ENCODE results near the gene SLCO4A1. TPM values are rescaled to one million over a fixed set of nuclear protein-coding genes. Genes with fewer than 3 reads are reported as not detected.

SLCO4A1 gene
- total RNA-seq, 1 donor from 2014 or later = 38.6 TPM

GRCh38 chr20:62604796-62605195 is 37.5 kb upstream of the SLCO4A1 start:
- peaks cover under 1% of the 10 kb centered on the region for H3K27me3 ChIP-seq (ENCODE audit: control insufficient read depth, insufficient read depth, low read length)
- no peaks in the 10 kb centered on the region for H3K36me3 ChIP-seq (ENCODE audit: control insufficient read depth, insufficient read depth, low read length)
- DNase-seq (ENCODE audit: low read depth) = no peak
- H3K4me3 ChIP-seq (ENCODE audit: low read depth, low read length) = no peak overlapping the region
- TF ChIP-seq CTCF (IDR thresholded peaks at IDR 0.05; ENCODE audit: insufficient read depth, low read length, poor library complexity, severe bottlenecking) = no peak

- peaks cover 4% of the 10 kb centered on the region for H3K27me3 ChIP-seq (ENCODE audit: control insufficient read depth, insufficient read depth, low read length)
Observed at GRCh38 chr20:62605236-62605943, 36.9 kb upstream of the SLCO4A1 start.

GRCh38 chr20:62606016-62606415 is 36.3 kb upstream of the SLCO4A1 start:
- Histone ChIP-seq H3K4me3 (ENCODE audit: low read depth, low read length) (no peak overlapping the region), H3K36me3 (ENCODE audit: control insufficient read depth, insufficient read depth, low read length) (no peaks in the 10 kb centered on the region), H3K27me3 (ENCODE audit: control insufficient read depth, insufficient read depth, low read length) (peaks cover 4% of the 10 kb centered on the region)
- no peak for DNase-seq (ENCODE audit: low read depth)
- no peak for TF ChIP-seq CTCF (IDR thresholded peaks at IDR 0.05; ENCODE audit: insufficient read depth, low read length, poor library complexity, severe bottlenecking)

More at GRCh38 chr20:62605236-62605943, 36.9 kb upstream of the SLCO4A1 start:
- no peak for DNase-seq (ENCODE audit: low read depth)
- Histone ChIP-seq H3K36me3 (ENCODE audit: control insufficient read depth, insufficient read depth, low read length) (no peaks in the 10 kb centered on the region), H3K4me3 (ENCODE audit: low read depth, low read length) (no peak overlapping the region)
- TF ChIP-seq CTCF (IDR thresholded peaks at IDR 0.05; ENCODE audit: insufficient read depth, low read length, poor library complexity, severe bottlenecking) = no peak

GRCh38 chr20:62606551-62607201 is 35.6 kb upstream of the SLCO4A1 start:
- no peak for TF ChIP-seq CTCF (IDR thresholded peaks at IDR 0.05; ENCODE audit: insufficient read depth, low read length, poor library complexity, severe bottlenecking)
- H3K4me3 ChIP-seq (ENCODE audit: low read depth, low read length) = no peak overlapping the region
- H3K27me3 ChIP-seq (ENCODE audit: control insufficient read depth, insufficient read depth, low read length) = peaks cover 4% of the 10 kb centered on the region

GRCh38 chr20:62607366-62608217 is 34.7 kb upstream of the SLCO4A1 start:
- no peak for TF ChIP-seq CTCF (IDR thresholded peaks at IDR 0.05; ENCODE audit: insufficient read depth, low read length, poor library complexity, severe bottlenecking)
- DNase-seq (ENCODE audit: low read depth) = no peak
- Histone ChIP-seq H3K27me3 (ENCODE audit: control insufficient read depth, insufficient read depth, low read length) (peaks cover 4% of the 10 kb centered on the region), H3K4me3 (ENCODE audit: low read depth, low read length) (no peak overlapping the region), H3K36me3 (ENCODE audit: control insufficient read depth, insufficient read depth, low read length) (no peaks in the 10 kb centered on the region)

More at GRCh38 chr20:62606551-62607201, 35.6 kb upstream of the SLCO4A1 start:
- H3K36me3 ChIP-seq (ENCODE audit: control insufficient read depth, insufficient read depth, low read length) = no peaks in the 10 kb centered on the region
- DNase-seq (ENCODE audit: low read depth) = no peak

All from kidney epithelial cell (primary cell).